DOHH2 (cell line): Measurements from ENCODE around the gene PATL1.
"Not testable (repeated sequence)": the region's sequence is repeated elsewhere in the genome, so short reads cannot be mapped to it uniquely, and the experiment has no call there.

Source experiments
- H3F3A ChIP-seq: fragments of 200-600 bp; sonication (generic), shearing (Covaris generic); 2 replicates; pipeline ENCODE4 v1.6.0; 2016; ENCODE audit warnings: antibody characterized with exemption, mild to moderate bottlenecking; ENCODE audit not compliant: control insufficient read depth, insufficient read depth
- H3K27ac ChIP-seq: fragments of 200-600 bp; sonication (generic); 2 replicates; pipeline ENCODE4 v1.5.1; 2014; ENCODE audit warnings: low read depth, mild to moderate bottlenecking, low read length, moderate library complexity
- H3K27me3 ChIP-seq: fragments of 200-600 bp; sonication (generic); 2 replicates; pipeline ENCODE4 v1.6.1; 2014; ENCODE audit warnings: mild to moderate bottlenecking, low read length, mixed read lengths; ENCODE audit not compliant: control insufficient read depth
- H3K36me3 ChIP-seq: fragments of 200-600 bp; sonication (generic); 2 replicates; pipeline ENCODE4 v1.6.1; 2014; ENCODE audit warnings: mild to moderate bottlenecking, low read length, moderate library complexity, mixed read lengths; ENCODE audit not compliant: control insufficient read depth
- H3K4me1 ChIP-seq: fragments of 200-600 bp; sonication (generic); 2 replicates; pipeline ENCODE4 v1.6.1; 2014; ENCODE audit warnings: mild to moderate bottlenecking, low read length, mixed read lengths; ENCODE audit not compliant: control insufficient read depth
- H3K4me2 ChIP-seq: fragments of 200-600 bp; sonication (generic); 2 replicates; pipeline ENCODE4 v1.6.0; 2014; ENCODE audit warnings: mild to moderate bottlenecking, low read length, moderate library complexity
- H3K4me3 ChIP-seq: fragments of 200-600 bp; sonication (generic); 2 replicates; pipeline ENCODE4 v1.5.1; 2014; ENCODE audit warnings: mild to moderate bottlenecking, low read length, mixed read lengths
- H3K79me2 ChIP-seq: fragments of 200-600 bp; sonication (generic); 2 replicates; pipeline ENCODE4 v1.6.1; 2014; ENCODE audit warnings: mild to moderate bottlenecking, low read length, mixed read lengths; ENCODE audit not compliant: control insufficient read depth
- H3K9me2 ChIP-seq: fragments of 200-600 bp; sonication (generic); replicated peaks from 2 replicates; pipeline ENCODE4 v1.6.1; 2014; ENCODE audit warnings: mild to moderate bottlenecking, low read length, mixed read lengths; ENCODE audit not compliant: control insufficient read depth
- H3K9me3 ChIP-seq: fragments of 200-600 bp; sonication (generic); 2 replicates; pipeline ENCODE4 v1.6.1; 2014; ENCODE audit warnings: antibody characterized with exemption, low read length, mixed read lengths; ENCODE audit not compliant: control insufficient read depth, insufficient read depth
- H4K20me1 ChIP-seq: fragments of 200-600 bp; sonication (generic); 2 replicates; pipeline ENCODE4 v1.6.0; 2014; ENCODE audit warnings: low read depth, mild to moderate bottlenecking, antibody characterized with exemption, low read length, moderate library complexity; ENCODE audit not compliant: control insufficient read depth, insufficient read depth
- EZH2phosphoT487 ChIP-seq: fragments of 200-600 bp; sonication (generic); IDR thresholded peaks from 2 replicates; pipeline ENCODE4 v1.6.1; 2017; ENCODE audit warnings: borderline replicate concordance, mild to moderate bottlenecking, antibody characterized with exemption, low read length, moderate library complexity, mixed read lengths
- TF ChIP-seq, protein P1 (sequence below): fragments of 200-600 bp; sonication (generic); IDR thresholded peaks from one replicate; pipeline ENCODE4 v1.5.1; 2014; ENCODE audit warnings: antibody characterized with exemption, mild to moderate bottlenecking, low read depth, low read length; ENCODE audit not compliant: poor library complexity, severe bottlenecking

Gene PATL1

DNA sequence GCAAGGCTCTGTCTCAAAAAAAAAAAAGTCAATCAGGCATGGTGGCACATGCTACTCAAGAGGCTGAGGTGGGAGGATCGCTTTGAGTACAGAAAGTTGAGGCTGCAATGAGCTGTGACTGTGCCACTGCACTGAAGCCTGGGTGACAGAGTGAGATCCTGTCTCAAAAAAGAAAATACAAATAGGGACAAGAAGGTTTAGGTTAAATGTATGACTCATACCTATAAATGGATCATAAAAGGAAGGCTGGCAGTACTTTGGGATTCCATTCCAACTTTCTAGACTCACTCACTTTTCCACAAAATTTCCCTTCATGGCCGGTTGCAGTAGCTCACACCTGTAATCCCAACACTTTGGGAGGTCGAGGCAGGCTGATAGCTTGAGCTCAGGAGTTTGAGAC is 27.7 kb downstream of the PATL1 start:
- Histone ChIP-seq H3K4me2 (no peak overlapping the region), H3K27ac (no peak overlapping the region), H3K9me2 (no peaks in the 10 kb centered on the region), H4K20me1 (no peaks in the 10 kb centered on the region), H3K79me2 (no peaks in the 10 kb centered on the region), H3K27me3 (no peaks in the 10 kb centered on the region), H3K4me3 (no peak overlapping the region), H3K36me3 (peaks cover 87% of the 10 kb centered on the region), H3K4me1 (no peaks in the 10 kb centered on the region), H3F3A (no peaks in the 10 kb centered on the region; the same call in 1 of the 2 replicates), H3K9me3 (no peaks in the 10 kb centered on the region)
- no peak for TF ChIP-seq EZH2phosphoT487
- TF ChIP-seq, protein P1, sequence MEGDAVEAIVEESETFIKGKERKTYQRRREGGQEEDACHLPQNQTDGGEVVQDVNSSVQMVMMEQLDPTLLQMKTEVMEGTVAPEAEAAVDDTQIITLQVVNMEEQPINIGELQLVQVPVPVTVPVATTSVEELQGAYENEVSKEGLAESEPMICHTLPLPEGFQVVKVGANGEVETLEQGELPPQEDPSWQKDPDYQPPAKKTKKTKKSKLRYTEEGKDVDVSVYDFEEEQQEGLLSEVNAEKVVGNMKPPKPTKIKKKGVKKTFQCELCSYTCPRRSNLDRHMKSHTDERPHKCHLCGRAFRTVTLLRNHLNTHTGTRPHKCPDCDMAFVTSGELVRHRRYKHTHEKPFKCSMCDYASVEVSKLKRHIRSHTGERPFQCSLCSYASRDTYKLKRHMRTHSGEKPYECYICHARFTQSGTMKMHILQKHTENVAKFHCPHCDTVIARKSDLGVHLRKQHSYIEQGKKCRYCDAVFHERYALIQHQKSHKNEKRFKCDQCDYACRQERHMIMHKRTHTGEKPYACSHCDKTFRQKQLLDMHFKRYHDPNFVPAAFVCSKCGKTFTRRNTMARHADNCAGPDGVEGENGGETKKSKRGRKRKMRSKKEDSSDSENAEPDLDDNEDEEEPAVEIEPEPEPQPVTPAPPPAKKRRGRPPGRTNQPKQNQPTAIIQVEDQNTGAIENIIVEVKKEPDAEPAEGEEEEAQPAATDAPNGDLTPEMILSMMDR, result no peak

DNA sequence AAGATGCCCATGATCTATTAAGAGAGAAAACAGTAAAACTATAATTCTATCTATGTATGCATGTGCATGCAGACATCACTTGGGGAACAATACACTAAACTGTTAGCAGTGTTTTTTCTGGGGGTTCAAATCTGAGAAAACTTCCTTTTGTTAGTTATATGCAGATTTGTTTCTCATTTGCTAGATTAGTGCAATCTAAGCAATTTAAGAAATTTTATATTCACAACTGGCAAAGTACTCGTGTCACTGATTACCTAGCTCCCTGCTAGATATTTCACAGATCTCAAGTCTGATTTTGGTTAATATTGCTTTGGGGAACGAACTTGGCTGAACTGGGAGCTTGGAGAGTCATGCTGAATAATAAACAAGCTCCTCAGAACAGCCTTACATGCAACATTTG is 38.3 kb downstream of the PATL1 start:
- Histone ChIP-seq H3K4me2 (no peak overlapping the region), H3K9me2 (no peaks in the 10 kb centered on the region), H3F3A (peaks cover 7% of the 10 kb centered on the region), H3K4me3 (no peak overlapping the region), H3K79me2 (no peaks in the 10 kb centered on the region), H3K9me3 (no peaks in the 10 kb centered on the region), H3K27me3 (no peaks in the 10 kb centered on the region), H3K27ac (no peak overlapping the region), H3K4me1 (peaks cover 8% of the 10 kb centered on the region), H4K20me1 (no peaks in the 10 kb centered on the region), H3K36me3 (no peaks in the 10 kb centered on the region; the same call in 1 of the 2 replicates)
- no peak for TF ChIP-seq EZH2phosphoT487
- TF ChIP-seq, protein P1, result no peak

DNA sequence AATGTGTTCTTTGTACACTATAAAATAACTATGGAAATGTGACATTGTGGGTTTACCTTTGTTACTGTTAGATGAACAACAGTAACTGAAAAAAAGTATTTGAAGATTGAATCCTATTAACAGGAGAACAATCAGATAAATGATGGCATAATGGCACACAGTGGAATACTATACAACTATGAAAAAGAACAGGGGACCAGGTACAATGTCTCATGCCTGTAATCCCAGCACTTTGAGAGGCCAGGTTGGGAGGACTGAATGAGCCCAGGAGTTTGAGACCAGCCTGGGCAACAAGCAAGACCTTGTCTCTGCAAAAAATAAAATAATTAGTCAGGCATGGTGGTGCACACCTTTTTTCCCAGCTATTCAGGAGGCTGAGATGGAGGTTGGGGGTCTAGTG is 38.8 kb downstream of the PATL1 start:
- Histone ChIP-seq H3K4me2 (no peak overlapping the region), H3K79me2 (no peaks in the 10 kb centered on the region), H3K9me2 (no peaks in the 10 kb centered on the region), H3F3A (peaks cover 7% of the 10 kb centered on the region), H3K27ac (no peak overlapping the region), H3K4me1 (peaks cover 8% of the 10 kb centered on the region), H3K4me3 (no peak overlapping the region), H4K20me1 (no peaks in the 10 kb centered on the region), H3K36me3 (no peaks in the 10 kb centered on the region), H3K27me3 (no peaks in the 10 kb centered on the region), H3K9me3 (no peaks in the 10 kb centered on the region)
- no peak for TF ChIP-seq EZH2phosphoT487
- TF ChIP-seq, protein P1, result no peak

DNA sequence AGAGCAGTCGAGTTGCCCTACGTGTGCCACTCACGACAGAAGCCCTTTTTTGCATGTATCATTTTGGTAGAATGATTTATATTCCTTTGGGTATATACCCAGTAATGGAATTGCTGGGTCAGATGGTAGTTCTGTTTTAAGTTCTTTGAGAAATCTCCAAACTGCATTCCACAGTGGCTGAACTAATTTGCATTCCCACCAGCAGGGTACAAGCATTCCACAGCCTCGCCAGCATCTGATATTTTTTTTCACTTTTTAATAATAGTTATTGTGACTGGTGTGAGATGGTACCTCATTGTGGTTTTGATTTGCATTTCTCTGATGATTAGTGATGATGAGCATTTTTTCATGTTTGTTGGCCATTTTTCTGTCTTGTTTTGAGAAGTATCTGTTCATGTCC is 41.9 kb downstream of the PATL1 start:
- not testable (repeated sequence) for H3F3A ChIP-seq, H3K79me2 ChIP-seq, H4K20me1 ChIP-seq, H3K36me3 ChIP-seq, H3K9me2 ChIP-seq, H3K4me1 ChIP-seq, H3K4me2 ChIP-seq, H3K27ac ChIP-seq, H3K4me3 ChIP-seq, H3K9me3 ChIP-seq, H3K27me3 ChIP-seq
